Measurements from ENCODE around the gene ADRA2A. TPM values are rescaled to one million over a fixed set of nuclear protein-coding genes. Genes with fewer than 3 reads are reported as not detected.

ADRA2A gene
- polyA plus RNA-seq, 1 donor (not counting 4 experiments of a cell fraction or from before 2014, with no cell fraction given): not detected

DNA sequence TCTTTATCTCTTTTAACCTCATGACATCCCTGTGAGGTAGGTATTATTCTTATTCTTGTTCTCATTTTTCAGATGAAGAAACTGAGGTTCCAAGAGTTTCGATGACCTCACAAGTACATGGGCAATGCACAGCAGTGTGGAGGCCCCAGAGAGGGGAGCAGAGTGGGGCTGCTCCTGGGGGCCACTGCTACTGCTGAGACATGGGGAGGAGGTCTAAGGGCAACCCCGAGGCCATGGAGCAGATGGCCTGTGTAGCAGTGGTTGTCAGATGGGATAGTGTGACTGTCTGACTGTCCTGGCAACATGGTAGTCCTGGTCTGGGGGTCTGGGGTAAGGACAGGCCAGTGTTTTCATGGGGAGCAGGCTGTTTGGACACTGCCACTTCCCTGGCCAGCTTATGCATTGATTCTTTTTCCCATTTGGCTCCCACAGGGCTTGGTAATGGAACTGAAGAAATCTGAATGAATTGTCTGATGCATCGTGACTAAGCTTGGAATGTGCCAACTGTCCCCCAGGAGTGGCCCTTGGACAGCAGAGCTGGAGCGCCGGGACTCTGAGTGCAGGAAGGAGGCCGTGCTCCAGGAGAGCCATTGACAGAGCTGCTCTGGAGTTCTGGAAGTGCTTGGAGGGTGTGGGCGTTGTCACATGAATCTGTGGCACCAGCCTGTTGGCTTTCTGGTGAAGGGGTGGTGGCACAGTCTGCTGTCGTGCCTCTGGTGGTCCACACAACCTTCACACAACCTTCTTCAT lies 40.9 kb downstream of the ADRA2A start:
- H3K4me2 ChIP-seq (ENCODE audit: control insufficient read depth, extremely low read depth, insufficient read depth, low read depth, low read length): no peak overlapping the region
- H2AFZ ChIP-seq (ENCODE audit: control insufficient read depth, low read length): no peak overlapping the region
- FAIRE-seq: no peak
- no peaks in the 10 kb centered on the region for H3K9me1 ChIP-seq (ENCODE audit: control insufficient read depth, extremely low read depth, insufficient read depth, low read length)
- no peaks in the 10 kb centered on the region for H4K20me1 ChIP-seq (ENCODE audit: control insufficient read depth, extremely low read depth, insufficient read depth, low read length)
- H3K36me3 ChIP-seq (ENCODE audit: control insufficient read depth in 2 of 2, extremely low read depth in 1 of 2, insufficient read depth in 2 of 2, low read length in 2 of 2): no peaks in the 10 kb centered on the region
- TF ChIP-seq, protein P1, sequence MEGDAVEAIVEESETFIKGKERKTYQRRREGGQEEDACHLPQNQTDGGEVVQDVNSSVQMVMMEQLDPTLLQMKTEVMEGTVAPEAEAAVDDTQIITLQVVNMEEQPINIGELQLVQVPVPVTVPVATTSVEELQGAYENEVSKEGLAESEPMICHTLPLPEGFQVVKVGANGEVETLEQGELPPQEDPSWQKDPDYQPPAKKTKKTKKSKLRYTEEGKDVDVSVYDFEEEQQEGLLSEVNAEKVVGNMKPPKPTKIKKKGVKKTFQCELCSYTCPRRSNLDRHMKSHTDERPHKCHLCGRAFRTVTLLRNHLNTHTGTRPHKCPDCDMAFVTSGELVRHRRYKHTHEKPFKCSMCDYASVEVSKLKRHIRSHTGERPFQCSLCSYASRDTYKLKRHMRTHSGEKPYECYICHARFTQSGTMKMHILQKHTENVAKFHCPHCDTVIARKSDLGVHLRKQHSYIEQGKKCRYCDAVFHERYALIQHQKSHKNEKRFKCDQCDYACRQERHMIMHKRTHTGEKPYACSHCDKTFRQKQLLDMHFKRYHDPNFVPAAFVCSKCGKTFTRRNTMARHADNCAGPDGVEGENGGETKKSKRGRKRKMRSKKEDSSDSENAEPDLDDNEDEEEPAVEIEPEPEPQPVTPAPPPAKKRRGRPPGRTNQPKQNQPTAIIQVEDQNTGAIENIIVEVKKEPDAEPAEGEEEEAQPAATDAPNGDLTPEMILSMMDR (optimal IDR thresholded peaks at IDR 0.05 in 1 of 3, IDR thresholded peaks at IDR 0.05 in 1 of 3, conservative IDR thresholded peaks at IDR 0.05 in 1 of 3; ENCODE audit: extremely low read depth in 1 of 3, insufficient read depth in 2 of 3, low read length in 3 of 3): no peak
- TF ChIP-seq EZH2 (IDR thresholded peaks at IDR 0.05; ENCODE audit: low read length): no peak
- H3K27me3 ChIP-seq (ENCODE audit: control insufficient read depth, extremely low read depth, insufficient read depth, low read length): no peaks in the 10 kb centered on the region
- no peak overlapping the region for H3K9ac ChIP-seq (ENCODE audit: control insufficient read depth, extremely low read depth, insufficient read depth, low read length)
- dilution Hi-C loops (cut with MboI; ENCODE audit: extremely low pct_ligation_motif_present, low sequenced_read_pairs): no loop called here
- no peaks in the 10 kb centered on the region for H3K9me3 ChIP-seq (ENCODE audit: control insufficient read depth, low read depth, low read length)
- no peak for DNase-seq (ENCODE audit: low read depth, low spot score)
- no peak overlapping the region for H3K27ac ChIP-seq (ENCODE audit: control insufficient read depth, insufficient read depth, low read length)
- H3K4me3 ChIP-seq (ENCODE audit: control insufficient read depth in 2 of 3, extremely low read depth in 1 of 3, insufficient read depth in 2 of 3, low read depth in 1 of 3, low read length in 3 of 3): no peak overlapping the region
- no peaks in the 10 kb centered on the region for H3K79me2 ChIP-seq (ENCODE audit: control insufficient read depth, insufficient read depth, low read length)
- no peaks in the 10 kb centered on the region for H3K4me1 ChIP-seq (ENCODE audit: control insufficient read depth, extremely low read depth, insufficient read depth, low read length)

DNA sequence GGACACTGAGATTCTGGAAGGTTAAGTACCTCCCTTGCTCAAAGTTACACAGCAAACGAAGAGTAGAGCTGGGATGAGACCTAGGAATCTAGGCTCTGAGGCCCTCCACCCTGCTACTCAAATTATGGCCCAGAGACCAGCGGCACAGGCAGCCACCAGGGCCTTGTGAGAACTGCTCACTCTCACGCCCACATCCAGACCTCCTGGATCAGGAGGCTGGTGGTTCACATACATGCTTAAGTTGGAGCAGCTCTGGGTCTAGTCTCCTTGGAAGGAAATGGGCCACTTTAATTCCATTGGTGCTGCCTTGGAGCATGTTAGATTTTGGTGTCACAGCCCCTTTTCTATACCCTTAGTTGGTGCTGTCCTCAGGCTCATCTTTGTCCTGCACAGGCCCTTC lies 41.9 kb downstream of the ADRA2A start:
- Histone ChIP-seq H3K9ac (ENCODE audit: control insufficient read depth, extremely low read depth, insufficient read depth, low read length) (no peak overlapping the region), H3K4me2 (ENCODE audit: control insufficient read depth, extremely low read depth, insufficient read depth, low read depth, low read length) (no peak overlapping the region), H3K9me1 (ENCODE audit: control insufficient read depth, extremely low read depth, insufficient read depth, low read length) (no peaks in the 10 kb centered on the region), H3K79me2 (ENCODE audit: control insufficient read depth, insufficient read depth, low read length) (no peaks in the 10 kb centered on the region), H3K27ac (ENCODE audit: control insufficient read depth, insufficient read depth, low read length) (no peak overlapping the region), H2AFZ (ENCODE audit: control insufficient read depth, low read length) (no peak overlapping the region), H3K9me3 (ENCODE audit: control insufficient read depth, low read depth, low read length) (no peaks in the 10 kb centered on the region), H4K20me1 (ENCODE audit: control insufficient read depth, extremely low read depth, insufficient read depth, low read length) (no peaks in the 10 kb centered on the region), H3K4me3 (ENCODE audit: control insufficient read depth in 2 of 3, extremely low read depth in 1 of 3, insufficient read depth in 2 of 3, low read depth in 1 of 3, low read length in 3 of 3) (no peak overlapping the region), H3K27me3 (ENCODE audit: control insufficient read depth, extremely low read depth, insufficient read depth, low read length) (no peaks in the 10 kb centered on the region), H3K4me1 (ENCODE audit: control insufficient read depth, extremely low read depth, insufficient read depth, low read length) (no peaks in the 10 kb centered on the region), H3K36me3 (ENCODE audit: control insufficient read depth in 2 of 2, extremely low read depth in 1 of 2, insufficient read depth in 2 of 2, low read length in 2 of 2) (no peaks in the 10 kb centered on the region)
- FAIRE-seq (no peak), DNase-seq (ENCODE audit: low read depth, low spot score) (no peak)
- no peak for TF ChIP-seq EZH2 (IDR thresholded peaks at IDR 0.05; ENCODE audit: low read length)
- TF ChIP-seq, protein P1 (optimal IDR thresholded peaks at IDR 0.05 in 1 of 3, IDR thresholded peaks at IDR 0.05 in 1 of 3, conservative IDR thresholded peaks at IDR 0.05 in 1 of 3; ENCODE audit: extremely low read depth in 1 of 3, insufficient read depth in 2 of 3, low read length in 3 of 3): no peak
- dilution Hi-C loops (cut with MboI; ENCODE audit: extremely low pct_ligation_motif_present, low sequenced_read_pairs): no loop called here
